ENCODE data around the gene NRXN3. TPM values are rescaled to one million over a fixed set of nuclear protein-coding genes. Genes with fewer than 3 reads are reported as not detected.

NRXN3 gene
- polyA plus RNA-seq, 1 donor (not counting 4 experiments of a cell fraction or from before 2014, with no cell fraction given), result 0.89 TPM

DNA sequence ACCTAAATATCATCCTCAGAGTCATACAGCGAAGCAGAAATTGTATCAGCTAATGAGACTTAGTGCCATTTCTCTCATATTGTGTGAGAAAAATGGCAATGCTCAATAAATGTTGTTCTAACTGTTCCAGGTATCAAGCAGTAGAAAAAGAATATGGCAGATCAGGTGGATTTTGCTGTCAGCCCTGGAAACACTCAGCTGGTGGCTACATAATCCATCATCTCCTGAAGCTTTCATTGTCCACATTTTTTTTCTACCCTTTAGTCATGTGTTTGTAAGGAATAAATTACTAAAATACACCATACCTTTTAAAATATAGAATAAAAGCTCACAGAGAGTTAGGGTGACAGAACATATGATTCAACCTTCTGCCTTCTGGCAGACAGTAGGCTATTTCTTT lies 1200.8 kb downstream of the NRXN3 start:
- dilution Hi-C loops (cut with MboI; ENCODE audit: extremely low pct_ligation_motif_present, low sequenced_read_pairs), result no loop called here
- no peak for FAIRE-seq
- H3K9ac ChIP-seq (ENCODE audit: control insufficient read depth, extremely low read depth, insufficient read depth, low read length), result no peak overlapping the region
- H3K36me3 ChIP-seq (ENCODE audit: control insufficient read depth in 2 of 2, extremely low read depth in 1 of 2, insufficient read depth in 2 of 2, low read length in 2 of 2), result no peaks in the 10 kb centered on the region
- no peak overlapping the region for H3K4me2 ChIP-seq (ENCODE audit: control insufficient read depth, extremely low read depth, insufficient read depth, low read depth, low read length)
- no peak overlapping the region for H3K4me3 ChIP-seq (ENCODE audit: control insufficient read depth in 2 of 3, extremely low read depth in 1 of 3, insufficient read depth in 2 of 3, low read depth in 1 of 3, low read length in 3 of 3)
- no peak overlapping the region for H3K27ac ChIP-seq (ENCODE audit: control insufficient read depth, insufficient read depth, low read length)
- peaks cover 10% of the 10 kb centered on the region for H3K4me1 ChIP-seq (ENCODE audit: control insufficient read depth, extremely low read depth, insufficient read depth, low read length)
- no peak for DNase-seq (ENCODE audit: low read depth, low spot score)
- H4K20me1 ChIP-seq (ENCODE audit: control insufficient read depth, extremely low read depth, insufficient read depth, low read length), result no peaks in the 10 kb centered on the region
- no peaks in the 10 kb centered on the region for H3K27me3 ChIP-seq (ENCODE audit: control insufficient read depth, extremely low read depth, insufficient read depth, low read length)
- no peak overlapping the region for H2AFZ ChIP-seq (ENCODE audit: control insufficient read depth, low read length)
- H3K9me3 ChIP-seq (ENCODE audit: control insufficient read depth, low read depth, low read length), result no peaks in the 10 kb centered on the region
- no peak for TF ChIP-seq EZH2 (IDR thresholded peaks at IDR 0.05; ENCODE audit: low read length)
- TF ChIP-seq, protein P1, sequence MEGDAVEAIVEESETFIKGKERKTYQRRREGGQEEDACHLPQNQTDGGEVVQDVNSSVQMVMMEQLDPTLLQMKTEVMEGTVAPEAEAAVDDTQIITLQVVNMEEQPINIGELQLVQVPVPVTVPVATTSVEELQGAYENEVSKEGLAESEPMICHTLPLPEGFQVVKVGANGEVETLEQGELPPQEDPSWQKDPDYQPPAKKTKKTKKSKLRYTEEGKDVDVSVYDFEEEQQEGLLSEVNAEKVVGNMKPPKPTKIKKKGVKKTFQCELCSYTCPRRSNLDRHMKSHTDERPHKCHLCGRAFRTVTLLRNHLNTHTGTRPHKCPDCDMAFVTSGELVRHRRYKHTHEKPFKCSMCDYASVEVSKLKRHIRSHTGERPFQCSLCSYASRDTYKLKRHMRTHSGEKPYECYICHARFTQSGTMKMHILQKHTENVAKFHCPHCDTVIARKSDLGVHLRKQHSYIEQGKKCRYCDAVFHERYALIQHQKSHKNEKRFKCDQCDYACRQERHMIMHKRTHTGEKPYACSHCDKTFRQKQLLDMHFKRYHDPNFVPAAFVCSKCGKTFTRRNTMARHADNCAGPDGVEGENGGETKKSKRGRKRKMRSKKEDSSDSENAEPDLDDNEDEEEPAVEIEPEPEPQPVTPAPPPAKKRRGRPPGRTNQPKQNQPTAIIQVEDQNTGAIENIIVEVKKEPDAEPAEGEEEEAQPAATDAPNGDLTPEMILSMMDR (optimal IDR thresholded peaks at IDR 0.05 in 1 of 3, IDR thresholded peaks at IDR 0.05 in 1 of 3, conservative IDR thresholded peaks at IDR 0.05 in 1 of 3; ENCODE audit: extremely low read depth in 1 of 3, insufficient read depth in 2 of 3, low read length in 3 of 3), result no peak
- no peaks in the 10 kb centered on the region for H3K9me1 ChIP-seq (ENCODE audit: control insufficient read depth, extremely low read depth, insufficient read depth, low read length)
- no peaks in the 10 kb centered on the region for H3K79me2 ChIP-seq (ENCODE audit: control insufficient read depth, insufficient read depth, low read length)

DNA sequence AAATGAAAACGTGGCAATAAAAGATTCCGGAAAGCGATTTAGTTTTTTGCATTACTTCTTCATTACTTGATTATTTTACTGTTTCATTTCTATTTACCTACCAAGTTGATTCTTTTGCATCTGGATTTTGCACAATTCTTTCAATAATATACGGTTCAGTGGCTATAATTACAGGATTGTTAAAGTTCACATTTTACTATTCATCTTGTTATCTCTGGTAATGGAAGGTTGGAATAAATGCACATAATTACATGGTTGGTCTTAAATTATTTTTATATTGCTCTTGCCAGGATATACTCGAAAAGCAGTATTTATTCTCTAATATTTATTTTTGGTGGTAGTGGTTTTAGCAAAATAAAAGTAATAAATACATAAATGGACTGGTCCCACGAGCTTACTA lies 1203.3 kb downstream of the NRXN3 start:
- DNase-seq (ENCODE audit: low read depth, low spot score), result no peak
- H3K4me3 ChIP-seq (ENCODE audit: control insufficient read depth in 2 of 3, extremely low read depth in 1 of 3, insufficient read depth in 2 of 3, low read depth in 1 of 3, low read length in 3 of 3), result no peak overlapping the region
- H3K36me3 ChIP-seq (ENCODE audit: control insufficient read depth in 2 of 2, extremely low read depth in 1 of 2, insufficient read depth in 2 of 2, low read length in 2 of 2), result no peaks in the 10 kb centered on the region
- FAIRE-seq, result no peak
- H4K20me1 ChIP-seq (ENCODE audit: control insufficient read depth, extremely low read depth, insufficient read depth, low read length), result no peaks in the 10 kb centered on the region
- TF ChIP-seq, protein P1 (optimal IDR thresholded peaks at IDR 0.05 in 1 of 3, IDR thresholded peaks at IDR 0.05 in 1 of 3, conservative IDR thresholded peaks at IDR 0.05 in 1 of 3; ENCODE audit: extremely low read depth in 1 of 3, insufficient read depth in 2 of 3, low read length in 3 of 3), result no peak
- no peak for TF ChIP-seq EZH2 (IDR thresholded peaks at IDR 0.05; ENCODE audit: low read length)
- H2AFZ ChIP-seq (ENCODE audit: control insufficient read depth, low read length), result no peak overlapping the region
- H3K9me1 ChIP-seq (ENCODE audit: control insufficient read depth, extremely low read depth, insufficient read depth, low read length), result no peaks in the 10 kb centered on the region
- no peak overlapping the region for H3K9ac ChIP-seq (ENCODE audit: control insufficient read depth, extremely low read depth, insufficient read depth, low read length)
- H3K27ac ChIP-seq (ENCODE audit: control insufficient read depth, insufficient read depth, low read length), result no peak overlapping the region
- no peak overlapping the region for H3K4me2 ChIP-seq (ENCODE audit: control insufficient read depth, extremely low read depth, insufficient read depth, low read depth, low read length)
- H3K9me3 ChIP-seq (ENCODE audit: control insufficient read depth, low read depth, low read length), result no peaks in the 10 kb centered on the region
- H3K79me2 ChIP-seq (ENCODE audit: control insufficient read depth, insufficient read depth, low read length), result no peaks in the 10 kb centered on the region
- H3K27me3 ChIP-seq (ENCODE audit: control insufficient read depth, extremely low read depth, insufficient read depth, low read length), result no peaks in the 10 kb centered on the region
- dilution Hi-C loops (cut with MboI; ENCODE audit: extremely low pct_ligation_motif_present, low sequenced_read_pairs), result no loop called here
- H3K4me1 ChIP-seq (ENCODE audit: control insufficient read depth, extremely low read depth, insufficient read depth, low read length), result peaks cover 10% of the 10 kb centered on the region
